Thyroid gland (tissue), 4 donors: ENCODE data around the gene RDH12.

Source experiments
- CTCF ChIP-seq, 6 experiments: fragments of 200-600 bp in 3 of 6; fragments of 450-650 bp in 3 of 6; sonication (generic) in 3 of 6; IDR thresholded peaks; one replicate each; pipeline ENCODE4 v1.5.1; 2016 to 2019; ENCODE audit warnings: antibody characterized with exemption in 6 of 6, mild to moderate bottlenecking in 2 of 6, inconsistent platforms in 1 of 6, moderate library complexity in 1 of 6
- POLR2A ChIP-seq, 2 donors: fragments of 450-650 bp; IDR thresholded peaks; one replicate each; pipeline ENCODE4 v1.6.1; 2017; ENCODE audit warnings: antibody characterized with exemption in 2 of 2, mild to moderate bottlenecking in 2 of 2, moderate library complexity in 1 of 2

GRCh38 chr14:67727361-67727760, 25.7 kb downstream of the RDH12 start:
- TF ChIP-seq CTCF (IDR thresholded peaks at IDR 0.05) = no peak
- no peak for TF ChIP-seq POLR2A (IDR thresholded peaks at IDR 0.05)
